GM21526 (cell line): ENCODE results near the gene ARHGAP8.

ENCODE experiments used
- ATAC-seq: cut with Tn5 transposase; IDR thresholded peaks from one replicate; pipeline ENCODE4 v1.9.1; 2021; ENCODE audit warnings: moderate library complexity; ENCODE audit not compliant: unreplicated experiment, low FRiP score

Gene ARHGAP8

DNA sequence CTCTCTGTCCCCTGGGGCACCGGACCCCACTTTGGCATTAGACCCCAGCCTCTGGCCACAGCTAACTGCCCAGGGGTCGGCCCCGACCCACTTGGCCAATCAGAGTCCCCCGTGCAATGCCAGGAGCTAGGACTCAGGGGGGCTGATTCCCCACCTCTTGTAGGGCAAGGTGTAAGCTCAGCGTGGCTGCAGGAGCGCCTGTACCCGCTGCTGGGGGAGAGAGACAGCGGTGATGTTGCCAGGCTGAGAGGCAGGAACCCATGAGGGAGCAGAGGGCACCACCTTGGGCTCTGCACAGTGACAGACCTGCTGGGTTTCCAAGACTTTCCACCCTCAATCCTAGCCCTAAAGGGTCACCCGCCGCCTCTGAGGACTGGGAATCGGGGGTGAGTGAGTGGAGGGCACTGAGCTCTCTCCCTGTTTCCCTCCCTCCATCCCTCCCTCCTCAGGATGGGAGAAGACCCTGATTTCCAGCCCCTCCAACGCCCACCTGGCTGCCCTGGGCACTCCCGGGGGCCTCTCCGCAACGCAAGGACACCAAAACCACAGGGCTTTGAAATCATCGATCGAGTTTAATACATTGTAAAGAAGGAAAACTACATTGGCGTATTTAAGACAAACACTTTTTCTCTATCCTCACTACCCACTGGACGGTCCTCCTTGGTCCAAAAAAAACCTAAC lies 128.4 kb downstream of the ARHGAP8 start:
- no peak for ATAC-seq

DNA sequence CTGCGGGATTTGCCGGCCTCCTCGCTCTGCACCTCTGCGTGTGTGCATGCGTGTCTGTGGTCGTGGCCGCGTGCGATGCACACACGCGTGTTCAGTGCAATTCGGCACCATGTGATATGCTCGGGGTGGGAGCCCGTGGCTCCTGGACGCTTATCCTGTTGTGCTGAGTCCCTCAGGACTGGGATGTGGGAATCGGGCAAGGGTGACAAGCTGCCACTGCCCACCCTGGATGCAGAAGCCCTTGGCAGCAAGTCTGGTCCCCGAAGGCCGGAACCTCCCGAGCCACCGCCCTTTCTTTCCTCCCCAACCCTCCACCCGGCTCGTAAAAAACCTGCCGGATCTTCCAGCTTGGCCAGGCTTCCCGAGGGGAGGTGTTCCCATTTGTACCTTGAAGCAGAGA lies 129.2 kb downstream of the ARHGAP8 start:
- no peak for ATAC-seq

DNA sequence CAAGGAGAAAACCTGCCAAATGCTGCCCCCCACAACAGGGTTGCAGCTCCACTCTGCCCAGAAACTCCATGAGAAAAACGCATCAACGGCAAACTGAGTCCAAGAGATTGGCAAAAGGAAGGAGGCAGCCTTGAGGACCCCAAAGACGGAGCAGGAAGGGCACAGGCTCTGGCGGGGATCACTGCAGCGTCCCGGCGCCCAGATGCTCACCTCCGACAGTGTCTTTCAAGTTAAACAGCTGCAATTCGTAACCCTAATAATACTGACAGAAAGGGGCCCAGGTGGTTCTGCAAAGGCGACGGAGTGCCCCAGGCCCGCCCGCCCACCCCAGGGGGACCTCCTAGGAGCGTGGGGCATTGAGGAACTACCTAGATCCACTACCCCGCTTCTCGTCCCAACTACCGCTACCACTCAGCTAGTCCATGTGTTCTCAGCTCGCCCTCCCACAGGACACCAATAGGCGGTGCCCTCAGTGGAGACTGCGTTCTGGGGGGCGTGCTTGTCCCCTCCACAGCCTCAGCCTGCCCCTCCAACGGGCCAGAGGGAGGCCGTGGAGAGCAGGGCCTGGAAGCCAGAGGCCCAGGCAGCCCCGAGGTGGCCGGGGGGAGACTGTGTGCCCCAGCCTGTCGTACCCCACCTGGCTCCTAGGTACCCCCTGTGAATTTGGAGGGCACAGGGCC lies 130.0 kb downstream of the ARHGAP8 start:
- ATAC-seq, result no peak

DNA sequence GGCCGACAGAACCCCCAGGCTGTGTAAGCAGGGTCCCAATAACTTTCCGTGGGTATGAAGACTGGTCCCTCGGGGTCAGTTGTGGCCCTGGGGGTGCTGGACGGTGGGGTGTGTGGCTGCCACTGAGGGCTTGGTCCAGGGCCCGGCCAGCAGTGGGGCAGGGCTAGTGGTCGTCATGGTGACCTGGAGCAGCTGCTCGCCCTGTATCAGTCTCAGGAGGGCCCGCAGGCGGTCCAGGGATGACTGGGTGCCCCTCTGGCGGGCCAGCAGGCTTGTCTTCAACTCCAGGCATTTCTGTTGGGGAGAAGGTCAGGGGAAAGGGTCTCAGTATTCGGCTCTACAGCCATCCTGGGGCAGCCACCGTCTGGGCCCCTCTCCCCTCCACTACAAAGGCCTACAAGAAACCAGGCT lies 130.6 kb downstream of the ARHGAP8 start:
- ATAC-seq, result no peak

DNA sequence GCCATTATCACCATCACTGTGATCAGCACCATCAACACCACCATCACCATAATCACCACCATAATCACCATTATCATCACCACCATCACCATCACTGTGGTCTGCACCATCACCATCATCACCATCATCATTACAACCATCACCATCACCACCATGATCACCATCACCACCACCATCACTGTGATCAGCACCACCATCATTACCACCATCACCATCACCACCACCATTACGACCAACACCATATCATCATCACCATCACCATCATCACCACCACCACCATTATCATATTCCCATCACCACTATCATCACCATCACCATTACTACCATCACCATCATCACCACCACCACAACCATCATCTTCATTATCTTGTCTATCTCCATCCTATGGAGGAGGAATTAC lies 132.2 kb downstream of the ARHGAP8 start:
- no peak for ATAC-seq

DNA sequence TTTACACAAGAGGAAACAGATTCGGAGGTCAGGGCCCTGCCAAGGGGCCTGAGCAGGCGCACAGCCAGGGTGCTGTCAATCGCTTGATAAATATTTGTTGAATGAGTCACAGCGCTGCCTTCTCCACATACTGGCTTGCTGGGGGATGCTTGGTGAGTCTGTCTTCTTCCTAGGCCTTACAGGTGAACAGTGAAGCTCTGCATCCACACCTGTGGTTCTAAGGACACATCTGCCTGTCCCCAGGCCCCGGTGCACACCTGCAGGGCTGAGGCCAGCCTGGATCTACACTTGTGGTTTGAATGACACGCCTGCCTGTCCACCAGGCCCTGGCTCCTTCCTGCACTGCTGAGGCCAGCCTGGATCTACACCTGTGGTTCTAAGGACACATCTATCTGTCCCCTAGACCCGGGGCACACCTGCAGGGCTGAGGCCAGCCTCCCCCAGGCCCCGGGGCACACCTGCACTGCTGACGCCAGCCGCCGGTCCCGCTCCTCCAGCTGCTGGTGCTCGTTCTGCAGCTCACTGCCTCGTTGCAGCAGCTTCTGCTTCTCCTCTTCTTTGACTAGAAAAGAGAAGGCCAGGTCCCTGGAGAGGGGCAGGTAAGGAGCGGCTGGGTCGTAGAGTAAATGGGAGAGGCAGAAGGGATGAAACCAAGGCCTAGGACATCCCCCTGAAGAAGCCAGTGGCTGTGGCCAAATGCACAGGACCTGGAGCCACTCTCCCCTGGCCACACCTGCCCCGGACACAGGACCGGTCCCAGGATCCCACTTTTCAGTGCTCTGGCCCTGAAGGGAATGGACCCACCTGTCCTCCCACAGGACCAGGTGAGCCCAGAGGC lies 132.8 kb downstream of the ARHGAP8 start:
- ATAC-seq, result no peak

DNA sequence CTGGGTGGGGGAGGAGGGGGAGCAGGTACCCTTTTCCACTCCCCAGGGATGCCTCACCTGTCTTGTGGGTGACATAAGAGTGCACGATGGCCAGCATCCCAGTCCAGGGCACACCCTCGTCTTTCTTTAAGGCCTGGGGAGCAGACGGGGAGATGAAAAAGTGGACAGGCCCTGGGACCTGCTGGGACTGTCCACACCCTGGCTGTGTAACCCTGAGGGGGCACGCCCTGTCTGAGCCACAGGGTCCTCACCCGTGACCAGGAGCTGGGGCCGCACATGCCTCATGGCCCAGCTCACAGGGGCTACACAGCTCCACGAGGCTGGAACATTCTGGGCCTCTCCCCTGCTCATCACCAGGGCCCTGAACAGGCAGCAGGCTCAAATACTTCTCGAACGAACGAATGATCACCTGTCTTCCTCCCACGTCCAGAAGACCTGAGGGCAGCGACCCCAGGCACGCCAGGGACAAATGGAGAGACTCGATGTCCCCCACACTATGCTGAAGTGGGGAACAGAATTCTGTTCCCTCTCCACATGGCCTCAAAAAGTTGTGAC lies 133.5 kb downstream of the ARHGAP8 start:
- no peak for ATAC-seq

DNA sequence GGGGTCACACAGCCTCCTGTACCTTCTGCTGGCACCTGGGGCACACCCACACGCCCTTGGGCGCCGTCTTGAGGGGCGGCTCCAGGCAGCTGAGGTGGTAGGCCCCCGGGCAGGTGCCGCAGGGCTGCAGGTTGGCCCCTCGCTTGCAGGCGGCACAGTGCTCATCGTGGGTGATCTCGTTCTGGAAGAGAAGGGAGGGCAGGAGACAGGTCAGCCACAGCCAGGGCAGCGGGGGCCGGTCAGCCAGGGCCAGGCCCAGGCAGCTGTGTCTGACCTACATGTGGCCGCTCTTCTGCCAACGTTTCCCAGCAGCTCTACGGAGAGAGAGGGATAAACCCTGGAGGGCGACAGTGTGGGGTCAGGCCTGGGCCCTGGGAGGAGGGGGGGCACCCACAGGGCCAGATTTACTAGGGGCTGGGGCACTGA lies 135.6 kb downstream of the ARHGAP8 start:
- ATAC-seq, result no peak

DNA sequence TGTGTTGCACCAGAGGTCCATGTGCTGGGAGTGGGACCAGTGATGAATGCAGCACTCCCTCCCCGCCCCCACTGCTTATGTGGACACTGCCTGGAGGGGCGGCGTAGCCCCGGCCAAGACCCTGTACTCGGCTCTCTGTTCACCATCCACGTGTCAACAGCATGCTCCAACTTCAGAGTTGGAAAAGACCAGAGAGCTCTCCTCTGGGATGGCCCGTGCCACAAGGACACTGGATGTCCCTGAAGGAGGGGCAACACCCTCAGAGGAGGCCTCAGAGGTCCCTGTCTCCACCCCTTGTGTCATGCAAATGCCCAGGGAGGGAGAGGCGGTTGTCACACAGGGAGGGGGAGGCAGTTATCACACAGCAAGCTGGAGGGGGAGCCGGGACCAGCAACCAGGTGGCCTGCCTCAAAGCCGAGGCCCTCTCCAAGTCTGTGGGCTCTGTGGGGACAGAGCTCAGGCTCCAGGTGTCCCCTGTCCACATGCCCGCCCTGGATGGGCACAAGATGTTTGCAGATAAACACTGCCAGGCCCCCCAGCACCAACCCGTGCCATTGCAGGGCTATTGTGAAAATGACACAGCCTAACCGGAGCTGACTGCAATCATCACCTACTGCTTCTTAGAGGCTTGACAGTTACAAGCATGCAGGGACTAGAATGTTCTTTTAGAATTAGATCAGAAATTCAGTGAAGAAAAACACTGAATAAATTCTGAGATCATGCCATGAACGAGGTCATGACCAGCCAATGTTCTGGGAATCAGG lies 136.3 kb downstream of the ARHGAP8 start:
- no peak for ATAC-seq

DNA sequence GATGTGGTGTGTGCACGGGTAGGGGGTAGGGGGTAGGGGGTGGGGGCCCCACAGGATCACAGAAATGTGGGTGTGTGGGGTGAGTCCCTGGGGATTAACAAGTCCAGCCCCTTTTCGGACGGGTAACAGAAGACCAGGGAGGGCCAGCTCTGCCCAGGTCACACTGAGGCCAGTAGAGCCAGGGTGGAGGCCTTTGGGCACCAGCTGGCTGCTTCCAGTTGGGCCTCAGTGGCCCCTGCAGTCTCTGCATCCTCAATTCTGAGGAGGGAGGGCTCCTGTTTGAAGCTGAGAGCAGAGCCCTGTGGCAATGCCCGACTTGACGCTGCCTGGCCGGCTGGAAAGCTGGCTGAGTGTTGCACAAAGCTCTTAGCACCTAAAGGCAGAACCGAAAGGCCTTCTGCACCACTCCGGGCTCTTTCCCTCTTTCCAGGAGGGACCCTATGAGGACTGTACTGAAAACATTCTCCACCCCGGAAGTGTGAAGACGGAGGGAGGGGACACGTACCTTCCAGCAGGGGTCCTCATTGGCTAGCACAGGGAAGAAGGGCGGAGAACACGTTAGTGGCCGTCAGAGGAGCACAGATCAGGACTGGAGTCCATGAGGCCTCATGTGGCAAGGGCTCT lies 137.0 kb downstream of the ARHGAP8 start:
- no peak for ATAC-seq

DNA sequence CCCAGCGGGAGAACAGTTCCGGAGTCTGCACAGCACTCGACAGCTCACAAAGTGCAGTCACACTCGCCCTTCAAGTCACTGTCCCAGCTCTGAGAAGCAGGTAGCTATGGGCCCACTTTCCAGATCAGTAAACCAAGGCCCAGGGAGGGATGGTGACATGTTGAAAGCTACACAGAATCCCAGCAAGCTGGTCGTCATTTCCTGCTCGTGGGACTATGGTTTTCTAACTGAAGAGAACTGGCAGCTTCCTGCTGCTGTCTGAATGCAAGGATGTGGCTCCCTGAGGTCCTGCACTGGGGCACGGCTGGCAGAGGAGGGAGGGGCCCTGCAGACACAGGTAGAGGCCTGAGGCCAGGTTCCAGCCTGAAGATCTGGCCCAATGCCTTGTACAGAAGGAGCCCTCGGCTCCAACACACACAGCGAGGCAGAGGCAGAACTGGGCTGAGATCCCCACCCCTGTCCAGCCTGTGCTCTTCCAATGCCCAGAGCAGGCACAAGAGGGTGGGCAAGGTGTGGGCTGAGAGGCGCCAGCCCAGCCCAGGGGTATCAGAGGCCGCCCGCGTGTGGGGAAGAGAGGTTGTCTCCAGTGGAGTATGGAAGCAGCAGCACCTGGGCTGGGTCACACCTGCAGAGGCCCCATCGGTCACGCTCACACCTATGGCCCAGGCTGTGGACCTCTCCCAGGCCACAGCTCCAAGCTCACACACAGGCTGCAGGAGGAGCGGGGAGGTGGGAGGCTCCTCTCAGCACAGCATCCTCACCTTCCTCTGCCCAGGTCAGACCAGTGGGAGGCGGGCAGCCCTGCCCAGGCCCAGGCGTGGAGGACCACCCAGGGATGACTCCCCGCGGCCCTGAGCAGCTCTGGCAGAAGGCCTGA lies 138.3 kb downstream of the ARHGAP8 start:
- no peak for ATAC-seq

DNA sequence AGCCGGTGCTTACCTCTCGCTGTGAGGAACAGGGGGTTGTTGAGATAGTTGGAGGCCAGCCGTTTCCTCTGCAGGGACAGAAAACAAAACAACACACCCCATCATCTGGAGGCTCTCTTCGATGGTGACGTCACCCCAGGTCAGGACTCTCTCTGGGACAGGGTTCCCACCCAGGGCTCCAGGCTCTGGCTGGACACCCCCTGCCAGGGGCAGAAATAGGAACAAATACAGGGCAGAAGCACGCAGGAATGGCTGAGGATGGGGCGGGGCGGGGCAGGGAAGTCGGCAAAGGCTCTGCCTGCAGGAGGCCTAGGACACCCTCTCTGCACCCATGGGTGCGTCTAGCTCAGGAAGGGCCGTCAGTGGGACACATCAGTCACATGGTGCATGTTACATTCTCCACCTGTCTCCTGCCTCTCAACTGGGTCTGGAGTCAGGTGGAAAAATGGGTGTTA lies 138.9 kb downstream of the ARHGAP8 start:
- no peak for ATAC-seq

DNA sequence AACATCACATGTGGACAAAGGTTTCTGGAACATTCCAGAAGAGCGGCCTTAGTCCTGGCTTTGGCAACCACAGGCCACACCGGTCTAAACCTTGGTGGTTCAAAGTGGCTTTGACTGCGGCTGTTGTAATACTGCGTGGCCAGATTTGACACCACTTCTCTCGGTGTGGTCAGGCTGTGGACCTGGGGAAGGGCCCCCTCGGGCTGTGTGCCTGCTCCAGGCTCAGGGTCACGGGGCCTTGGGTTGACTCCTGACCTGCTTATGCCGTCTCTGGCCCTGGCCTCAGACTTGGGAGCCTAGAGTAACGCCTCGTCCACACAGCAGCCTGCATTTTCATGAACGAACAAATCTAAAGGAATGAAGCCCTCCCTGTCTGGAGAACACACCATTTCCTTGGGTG lies 139.4 kb downstream of the ARHGAP8 start:
- ATAC-seq, result no peak

DNA sequence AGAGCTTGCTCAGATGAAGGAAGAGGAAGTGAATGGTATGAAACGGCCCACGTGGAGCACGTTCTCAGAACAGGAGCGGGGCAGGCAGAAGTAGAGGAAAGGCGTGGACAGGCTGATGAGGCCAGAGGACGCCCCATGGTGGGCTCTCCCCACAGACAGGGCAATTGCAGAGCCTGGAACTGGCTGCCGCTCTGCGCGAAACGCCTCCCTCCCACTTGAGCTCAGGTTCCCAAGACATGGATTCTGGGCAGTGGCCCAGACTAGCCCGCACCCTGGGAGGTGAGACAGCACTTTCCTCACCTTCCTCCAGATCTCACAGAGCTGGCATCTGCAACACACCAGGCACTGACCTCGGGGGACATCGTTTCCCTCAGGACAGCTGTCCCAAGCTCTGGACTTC lies 139.9 kb downstream of the ARHGAP8 start:
- ATAC-seq, result no peak

DNA sequence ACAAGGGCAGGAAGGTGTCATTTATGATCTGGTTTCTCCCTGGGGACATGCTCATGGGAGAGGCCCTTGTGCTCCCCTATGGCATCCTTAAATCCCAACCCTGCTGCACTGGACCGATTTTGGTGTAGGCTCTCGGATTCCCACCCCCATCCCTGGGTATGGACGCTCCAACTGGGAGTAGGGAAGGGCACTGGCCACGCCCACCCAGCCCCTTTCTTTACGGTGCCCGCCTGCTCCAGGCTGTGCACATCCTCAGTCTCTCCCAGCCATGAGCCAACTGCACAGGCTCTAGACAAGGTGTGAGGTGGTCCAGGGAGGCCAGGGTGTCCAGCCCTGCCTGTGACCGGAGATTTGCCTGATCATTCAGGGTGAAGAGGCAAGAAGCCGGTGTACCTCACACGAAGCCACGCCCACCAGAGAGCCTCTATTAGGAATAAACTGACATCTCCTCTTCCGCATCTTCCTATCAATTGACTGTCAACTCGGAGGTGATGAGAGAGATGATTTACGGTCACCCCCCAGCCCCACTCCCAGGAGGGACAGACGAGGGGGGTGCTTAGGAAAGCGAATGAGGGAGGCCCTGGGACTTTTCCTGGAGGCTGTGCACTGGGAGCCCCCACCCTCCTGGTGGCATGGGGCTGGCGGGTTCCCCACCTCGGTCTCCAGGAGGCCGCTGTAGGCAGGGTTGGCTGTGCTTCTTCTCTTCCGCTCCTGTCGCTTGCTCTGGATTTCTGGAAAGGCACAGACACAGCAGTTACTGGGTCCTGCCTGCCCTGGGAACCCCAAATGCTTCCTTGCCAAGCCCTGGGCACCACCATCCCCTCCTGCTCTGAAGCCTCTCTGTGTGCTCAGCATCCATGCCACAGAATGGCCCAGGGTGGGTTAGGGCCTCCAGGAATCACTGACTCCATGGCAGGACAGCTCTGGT lies 140.7 kb downstream of the ARHGAP8 start:
- ATAC-seq, result no peak

DNA sequence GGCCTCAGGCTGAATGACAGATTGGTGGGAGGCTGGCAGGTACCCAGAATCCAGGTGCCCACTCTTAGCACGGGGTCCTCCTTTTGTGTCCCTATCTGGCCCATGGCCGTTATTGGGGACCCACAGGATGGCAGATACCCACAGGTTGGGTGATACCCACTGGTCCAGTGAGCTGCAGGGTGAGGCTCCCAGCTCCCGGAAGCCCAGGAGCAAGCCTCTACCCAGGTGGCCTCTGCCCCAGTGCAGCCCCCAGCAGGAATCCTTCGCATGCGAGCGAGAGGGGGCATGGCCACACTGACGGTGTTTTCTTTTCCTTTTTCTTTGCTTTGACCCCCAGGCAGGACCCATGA lies 141.3 kb downstream of the ARHGAP8 start:
- ATAC-seq, result no peak

DNA sequence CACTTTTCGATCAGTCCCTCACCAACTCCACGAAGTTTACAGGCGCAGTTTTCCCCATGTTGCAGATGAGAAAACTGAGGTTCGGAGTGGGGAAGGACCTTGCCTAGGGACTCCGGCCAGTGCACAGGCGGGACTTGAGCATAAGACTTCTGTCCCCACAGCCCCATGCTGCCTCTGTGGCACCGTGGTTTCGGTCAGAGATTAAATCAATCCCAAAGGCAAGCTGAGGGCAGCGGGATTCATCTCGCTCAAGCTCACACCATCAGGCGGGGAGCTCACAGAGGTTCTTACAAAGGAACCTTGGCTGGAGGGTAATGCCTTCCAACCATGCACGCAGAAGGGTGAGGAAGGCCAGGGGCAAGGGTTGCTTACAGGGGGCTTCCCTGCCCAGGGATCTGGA lies 141.9 kb downstream of the ARHGAP8 start:
- no peak for ATAC-seq

DNA sequence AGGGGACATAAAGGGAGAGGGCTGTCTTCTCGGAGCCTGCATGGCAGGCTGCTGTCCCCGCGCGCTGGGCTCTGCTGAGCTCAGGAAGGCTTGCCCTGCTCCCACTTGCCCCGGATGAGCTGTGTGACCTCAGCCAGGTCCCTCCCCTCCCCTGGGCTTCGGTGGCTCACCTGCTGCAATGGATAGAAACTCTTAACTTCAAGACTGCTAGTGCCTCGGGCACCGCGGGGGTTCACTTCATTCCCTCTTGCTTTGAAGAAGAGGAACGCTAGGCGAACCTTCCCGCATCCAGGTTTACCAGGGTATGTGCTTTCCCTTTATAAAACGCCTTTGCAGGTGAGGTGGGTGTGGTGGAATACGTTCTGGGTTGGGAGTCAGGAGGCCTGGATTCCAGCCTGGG lies 142.4 kb downstream of the ARHGAP8 start:
- no peak for ATAC-seq
